Stimulated activated naive CD4-positive, alpha-beta T cell treated with Interleukin-2 at 50 U/mL for 16 hours (primary cell): ENCODE results near the gene PXMP4.

Experiments used
- DNase-seq: peaks from one replicate; lab custom pipeline; 2025; lab: John Stamatoyannopoulos, UW

Gene PXMP4

GRCh38 chr20:33655164-33655563 lies 64.9 kb downstream of the PXMP4 start:
- no peak for DNase-seq

- no peak for DNase-seq
Measured at GRCh38 chr20:33654680-33655161, 65.4 kb downstream of the PXMP4 start.

GRCh38 chr20:33653900-33654596 lies 66.1 kb downstream of the PXMP4 start:
- DNase-seq, result no peak

GRCh38 chr20:33653218-33653899 lies 66.8 kb downstream of the PXMP4 start:
- DNase-seq, result no peak
